ENCODE measurements around the gene ADAM33.

ADAM33 gene

GRCh38 chr20:3651204-3651962 is 30.4 kb downstream of the ADAM33 start:
- FAIRE-seq = no peak
- DNase-seq (ENCODE audit: insufficient read length) = no peak
- no peak for TF ChIP-seq POLR2A (IDR thresholded peaks at IDR 0.05; ENCODE audit: low read depth, low read length)
- TF ChIP-seq POLR2AphosphoS5 (IDR thresholded peaks at IDR 0.05; ENCODE audit: low read depth, low read length) = no peak
- no peak for TF ChIP-seq TAF1 (IDR thresholded peaks at IDR 0.05; ENCODE audit: borderline replicate concordance, low read depth, low read length)

- TF ChIP-seq POLR2AphosphoS5 (IDR thresholded peaks at IDR 0.05; ENCODE audit: low read depth, low read length) = no peak
- FAIRE-seq (no peak), DNase-seq (ENCODE audit: insufficient read length) (no peak)
These were observed 32.9 kb downstream of the ADAM33 start for GRCh38 chr20:3648951-3649350.

- TF ChIP-seq TAF1 (IDR thresholded peaks at IDR 0.05; ENCODE audit: borderline replicate concordance, low read depth, low read length) (no peak), POLR2AphosphoS5 (IDR thresholded peaks at IDR 0.05; ENCODE audit: low read depth, low read length) (no peak), POLR2A (IDR thresholded peaks at IDR 0.05; ENCODE audit: low read depth, low read length) (no peak)
- DNase-seq (ENCODE audit: insufficient read length) (no peak), FAIRE-seq (no peak)
These were observed 34.3 kb downstream of the ADAM33 start for GRCh38 chr20:3647473-3647872.

- TF ChIP-seq POLR2A (IDR thresholded peaks at IDR 0.05; ENCODE audit: low read depth, low read length) = no peak
- no peak for TF ChIP-seq POLR2AphosphoS5 (IDR thresholded peaks at IDR 0.05; ENCODE audit: low read depth, low read length)
- TF ChIP-seq TAF1 (IDR thresholded peaks at IDR 0.05; ENCODE audit: borderline replicate concordance, low read depth, low read length) = no peak
- no peak for FAIRE-seq
- no peak for DNase-seq (ENCODE audit: insufficient read length)
These were observed 35.2 kb downstream of the ADAM33 start for GRCh38 chr20:3646651-3647050.

- DNase-seq (ENCODE audit: insufficient read length) = no peak
- FAIRE-seq = no peak
- TF ChIP-seq POLR2AphosphoS5 (IDR thresholded peaks at IDR 0.05; ENCODE audit: low read depth, low read length) (no peak), POLR2A (IDR thresholded peaks at IDR 0.05; ENCODE audit: low read depth, low read length) (no peak), TAF1 (IDR thresholded peaks at IDR 0.05; ENCODE audit: borderline replicate concordance, low read depth, low read length) (no peak)
These were observed 35.8 kb downstream of the ADAM33 start for GRCh38 chr20:3646067-3646440.

GRCh38 chr20:3645309-3646066 is 36.3 kb downstream of the ADAM33 start:
- FAIRE-seq (no peak), DNase-seq (ENCODE audit: insufficient read length) (no peak)
- TF ChIP-seq TAF1 (IDR thresholded peaks at IDR 0.05; ENCODE audit: borderline replicate concordance, low read depth, low read length) (no peak), POLR2AphosphoS5 (IDR thresholded peaks at IDR 0.05; ENCODE audit: low read depth, low read length) (no peak), POLR2A (IDR thresholded peaks at IDR 0.05; ENCODE audit: low read depth, low read length) (no peak)

- TF ChIP-seq TAF1 (IDR thresholded peaks at IDR 0.05; ENCODE audit: borderline replicate concordance, low read depth, low read length) (no peak), POLR2A (IDR thresholded peaks at IDR 0.05; ENCODE audit: low read depth, low read length) (no peak), POLR2AphosphoS5 (IDR thresholded peaks at IDR 0.05; ENCODE audit: low read depth, low read length) (no peak)
- DNase-seq (ENCODE audit: insufficient read length) = no peak
- FAIRE-seq = no peak
These were observed 41.6 kb downstream of the ADAM33 start for GRCh38 chr20:3640259-3640658.

GRCh38 chr20:3635346-3635745 is 46.5 kb downstream of the ADAM33 start:
- FAIRE-seq = no peak
- no peak for TF ChIP-seq POLR2A (IDR thresholded peaks at IDR 0.05; ENCODE audit: low read depth, low read length)
- TF ChIP-seq POLR2AphosphoS5 (IDR thresholded peaks at IDR 0.05; ENCODE audit: low read depth, low read length) = no peak
- TF ChIP-seq TAF1 (IDR thresholded peaks at IDR 0.05; ENCODE audit: borderline replicate concordance, low read depth, low read length) = no peak
- DNase-seq (ENCODE audit: insufficient read length) = no peak

- DNase-seq (ENCODE audit: insufficient read length) (no peak), FAIRE-seq (no peak)
- TF ChIP-seq POLR2A (IDR thresholded peaks at IDR 0.05; ENCODE audit: low read depth, low read length) = no peak
- TF ChIP-seq TAF1 (IDR thresholded peaks at IDR 0.05; ENCODE audit: borderline replicate concordance, low read depth, low read length) = no peak
- TF ChIP-seq POLR2AphosphoS5 (IDR thresholded peaks at IDR 0.05; ENCODE audit: low read depth, low read length) = no peak
These were observed 47.8 kb downstream of the ADAM33 start for GRCh38 chr20:3633913-3634478.

GRCh38 chr20:3632311-3633004 is 49.4 kb downstream of the ADAM33 start:
- DNase-seq (ENCODE audit: insufficient read length) (no peak), FAIRE-seq (no peak)
- no peak for TF ChIP-seq POLR2AphosphoS5 (IDR thresholded peaks at IDR 0.05; ENCODE audit: low read depth, low read length)
- TF ChIP-seq POLR2A (IDR thresholded peaks at IDR 0.05; ENCODE audit: low read depth, low read length) = no peak
- TF ChIP-seq TAF1 (IDR thresholded peaks at IDR 0.05; ENCODE audit: borderline replicate concordance, low read depth, low read length) = no peak

GRCh38 chr20:3631534-3631933 is 50.3 kb downstream of the ADAM33 start:
- no peak for FAIRE-seq
- DNase-seq (ENCODE audit: insufficient read length) = no peak
- TF ChIP-seq POLR2AphosphoS5 (IDR thresholded peaks at IDR 0.05; ENCODE audit: low read depth, low read length) = no peak
- TF ChIP-seq POLR2A (IDR thresholded peaks at IDR 0.05; ENCODE audit: low read depth, low read length) = no peak
- no peak for TF ChIP-seq TAF1 (IDR thresholded peaks at IDR 0.05; ENCODE audit: borderline replicate concordance, low read depth, low read length)

Data from GM12892 (cell line).